Articular chondrocyte of knee joint (primary cell): ENCODE results near the gene TPRG1L. TPM values are rescaled to one million over a fixed set of nuclear protein-coding genes. Genes with fewer than 3 reads are reported as not detected.

Experiments used
- total RNA-seq: library from RNA; depleted of rRNA; stranded (reverse); fragments of >200 nt; gene quantifications from 2 replicates; pipeline ENCODE4 v1.2.3, GENCODE V29; 2012

TPRG1L gene
- total RNA-seq, result 28.0 and 32.9 TPM in 2 replicates

GRCh38 chr1:3624200-3625136 is at the start of gene TPRG1L:
Gene TPRG1L, plus strand, starts transcription at chr1:3625015. Its CDS starts 58 bp downstream, at chr1:3625073.

GRCh38 chr1:3611170-3612019 is 13.4 kb upstream of the TPRG1L start, which contains the start of gene MEGF6:
Gene MEGF6, minus strand, starts transcription at chr1:3611508. Its CDS starts 240 bp downstream, at chr1:3611268.

DNA sequence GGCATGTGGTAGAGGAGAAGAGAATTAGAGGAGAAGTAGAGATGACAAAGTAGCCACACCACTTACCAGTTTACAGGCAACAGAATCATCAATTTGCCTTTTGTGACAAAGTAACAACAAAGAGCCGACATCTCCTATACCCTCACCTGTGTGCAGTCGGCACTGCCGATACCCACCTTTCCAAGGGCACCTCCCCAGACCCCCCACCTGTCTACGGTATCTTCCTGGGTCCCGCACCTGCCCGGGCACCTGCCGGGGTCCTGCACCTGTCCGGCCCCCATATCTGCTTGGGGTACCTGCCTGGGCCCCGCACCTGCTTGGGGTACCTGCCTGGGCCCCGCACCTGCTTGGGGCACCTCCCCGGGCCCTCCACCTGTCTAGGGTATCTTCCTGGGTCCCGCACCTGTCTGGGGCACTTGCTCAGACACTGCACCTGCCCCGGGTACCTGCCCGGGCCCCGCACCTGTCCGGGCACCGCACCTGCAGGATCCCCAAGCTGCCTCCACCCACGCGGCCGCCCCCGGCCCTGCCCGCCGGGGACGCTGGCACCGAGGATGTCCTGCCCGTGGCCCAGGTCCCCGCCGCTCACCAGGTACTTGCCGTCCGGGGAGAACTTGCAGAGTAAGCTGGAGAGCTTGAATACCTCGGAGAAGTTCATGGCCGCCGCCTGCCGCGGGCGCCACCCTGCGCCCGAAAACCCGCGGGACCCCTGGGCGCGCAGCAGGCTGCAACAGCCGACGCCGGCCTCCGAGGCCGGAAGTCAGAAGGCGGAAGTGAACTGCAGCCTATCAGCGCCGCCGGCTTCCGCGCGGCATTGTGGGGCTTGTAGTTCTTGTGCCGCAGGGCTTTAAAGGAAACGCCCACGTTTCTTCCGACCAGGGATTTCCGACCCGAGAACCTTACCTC is 24.8 kb downstream of the TPRG1L start, which contains the start of gene WRAP73:
WRAP73 (minus strand) TSS at position 762 of the 906 bp plus-strand sequence; CDS start at position 658, 104 bp downstream.

GRCh38 chr1:3651930-3652547 is 27.2 kb downstream of the TPRG1L start, which contains the start of gene TP73:
Gene TP73, plus strand, starts transcription at chr1:3652516. Its CDS starts 29,850 bp downstream, at chr1:3682366.

Other genes starting within 250 kb of the TPRG1L start
- 0.11 and 0.13 TPM in 2 replicates for gene ARHGEF16, start 170.3 kb upstream of the TPRG1L start, total RNA-seq
- 102 and 106 TPM in 2 replicates for gene MEGF6, start 13.5 kb upstream of the TPRG1L start, total RNA-seq
- 8.6 and 9.0 TPM in 2 replicates for gene WRAP73, start 25.1 kb downstream of the TPRG1L start, total RNA-seq
- gene TP73, start 27.5 kb downstream of the TPRG1L start, total RNA-seq, result 0.22 TPM in 1 of 2 replicates, not detected in the other
- not detected in 2 replicates for gene CCDC27, start 127.4 kb downstream of the TPRG1L start, total RNA-seq
- 0.54 TPM in 1 of 2 replicates, not detected in the other for gene SMIM1, start 147.7 kb downstream of the TPRG1L start, total RNA-seq
- 25.0 and 25.1 TPM in 2 replicates for gene LRRC47, start 171.5 kb downstream of the TPRG1L start, total RNA-seq
- gene CEP104, start 232.2 kb downstream of the TPRG1L start, total RNA-seq, result 18.9 and 20.4 TPM in 2 replicates
- gene DFFB, start 232.5 kb downstream of the TPRG1L start, total RNA-seq, result 6.4 TPM in 2 replicates